HEK293 (cell line): ENCODE data around the gene TRIM47.

Experiments
- EGR2 ChIP-seq: fragments of 450-650 bp; formaldehyde crosslinking; IDR thresholded peaks from 2 replicates; pipeline ENCODE4 v1.5.1; 2016; ENCODE audit warnings: low read depth, missing biosample characterization, missing genetic modification characterization
- KLF16 ChIP-seq: fragments of 450-650 bp; formaldehyde crosslinking; IDR thresholded peaks from 2 replicates; pipeline ENCODE4 v1.5.1; 2017; ENCODE audit warnings: missing biosample characterization, missing genetic modification characterization
- KLF9 ChIP-seq: fragments of 450-650 bp; formaldehyde crosslinking; IDR thresholded peaks from 2 replicates; pipeline ENCODE4 v1.5.1; 2016; ENCODE audit warnings: missing biosample characterization, missing genetic modification characterization, low read depth
- SALL2 ChIP-seq: fragments of 450-650 bp; formaldehyde crosslinking; IDR thresholded peaks from 2 replicates; pipeline ENCODE4 v1.5.0; 2017; ENCODE audit warnings: missing biosample characterization, mild to moderate bottlenecking, missing genetic modification characterization, borderline replicate concordance
- ZBTB20 ChIP-seq: fragments of 450-650 bp; formaldehyde crosslinking; IDR thresholded peaks from 2 replicates; pipeline ENCODE4 v1.5.1; 2016; ENCODE audit warnings: missing biosample characterization, missing genetic modification characterization
- ZBTB7A ChIP-seq: fragments of 450-650 bp; formaldehyde crosslinking; IDR thresholded peaks from 2 replicates; pipeline ENCODE4 v1.5.1; 2016; ENCODE audit warnings: low read depth, missing biosample characterization, missing genetic modification characterization
- ZEB2 ChIP-seq: fragments of 450-650 bp; formaldehyde crosslinking; IDR thresholded peaks from 2 replicates; pipeline ENCODE4 v1.5.1; 2016; ENCODE audit warnings: missing biosample characterization, missing genetic modification characterization
- ZIC2 ChIP-seq: fragments of 450-650 bp; formaldehyde crosslinking; IDR thresholded peaks from 2 replicates; pipeline ENCODE4 v1.5.1; 2016; ENCODE audit warnings: missing biosample characterization, missing genetic modification characterization
- ZNF174 ChIP-seq: fragments of 450-650 bp; formaldehyde crosslinking; IDR thresholded peaks from 2 replicates; pipeline ENCODE4 v1.5.0; 2017; ENCODE audit warnings: missing biosample characterization, mild to moderate bottlenecking, missing genetic modification characterization
- ZNF311 ChIP-seq: fragments of 450-650 bp; formaldehyde crosslinking; IDR thresholded peaks from 2 replicates; pipeline ENCODE4 v1.5.1; 2017; ENCODE audit warnings: missing biosample characterization, missing genetic modification characterization, borderline replicate concordance
- ZNF391 ChIP-seq: fragments of 450-650 bp; formaldehyde crosslinking; IDR thresholded peaks from 2 replicates; pipeline ENCODE4 v1.5.1; 2016; ENCODE audit warnings: low read depth, missing biosample characterization, missing genetic modification characterization, borderline replicate concordance
- ZNF626 ChIP-seq: fragments of 450-650 bp; sonication (Bioruptor Pico); formaldehyde crosslinking; IDR thresholded peaks from 2 replicates; pipeline ENCODE4 v1.5.1; 2018; ENCODE audit warnings: missing biosample characterization, missing genetic modification characterization, inconsistent platforms
- ZNF658 ChIP-seq: fragments of 450-650 bp; formaldehyde crosslinking; IDR thresholded peaks from 2 replicates; pipeline ENCODE4; 2016; ENCODE audit warnings: missing biosample characterization, missing genetic modification characterization
- ZNF664 ChIP-seq: fragments of 450-650 bp; formaldehyde crosslinking; IDR thresholded peaks from 2 replicates; pipeline ENCODE4 v1.5.1; 2016; ENCODE audit warnings: missing biosample characterization, missing genetic modification characterization
- ZNF677 ChIP-seq: fragments of 450-650 bp; IDR thresholded peaks from 2 replicates; pipeline ENCODE4 v1.5.0; 2018; ENCODE audit warnings: missing biosample characterization, mild to moderate bottlenecking, missing genetic modification characterization, moderate library complexity
- ZNF777 ChIP-seq: fragments of 450-650 bp; formaldehyde crosslinking; IDR thresholded peaks from 2 replicates; pipeline ENCODE4 v1.5.1; 2017; ENCODE audit warnings: missing biosample characterization, missing genetic modification characterization, borderline replicate concordance
- ZNF785 ChIP-seq: fragments of 450-650 bp; formaldehyde crosslinking; IDR thresholded peaks from 2 replicates; pipeline ENCODE4 v1.5.1; 2016; ENCODE audit warnings: missing biosample characterization, missing genetic modification characterization
- ZXDB ChIP-seq: fragments of 450-650 bp; formaldehyde crosslinking; IDR thresholded peaks from 2 replicates; pipeline ENCODE4 v1.5.1; 2016; ENCODE audit warnings: missing biosample characterization, missing genetic modification characterization
- TF ChIP-seq, protein P1 (sequence below): fragments of 450-650 bp; formaldehyde crosslinking; conservative IDR thresholded peaks from 2 replicates; pipeline ENCODE4 v1.5.1; 2016; ENCODE audit warnings: low read depth, missing biosample characterization, missing genetic modification characterization
- TF ChIP-seq, protein P2 (sequence below): fragments of 450-650 bp; formaldehyde crosslinking; IDR thresholded peaks from 2 replicates; pipeline ENCODE4 v1.5.1; 2017; ENCODE audit warnings: missing biosample characterization, missing genetic modification characterization
- TF ChIP-seq, protein P3 (sequence below): fragments of 450-650 bp; formaldehyde crosslinking; optimal IDR thresholded peaks from 2 replicates; pipeline ENCODE3; 2016; ENCODE audit warnings: missing biosample characterization, mild to moderate bottlenecking, missing genetic modification characterization
- TF ChIP-seq, protein P4 (sequence below): fragments of 450-650 bp; formaldehyde crosslinking; IDR thresholded peaks from 2 replicates; pipeline ENCODE4 v1.5.1; 2017; ENCODE audit warnings: missing biosample characterization, mild to moderate bottlenecking, missing genetic modification characterization, moderate library complexity
- TF ChIP-seq, protein P5 (sequence below): fragments of 450-650 bp; IDR thresholded peaks from 2 replicates; pipeline ENCODE4 v1.5.1; 2018; ENCODE audit warnings: missing biosample characterization, mild to moderate bottlenecking, missing genetic modification characterization
- TF ChIP-seq, protein P6 (sequence below): fragments of 450-650 bp; formaldehyde crosslinking; IDR thresholded peaks from 2 replicates; pipeline ENCODE4 v1.5.1; 2016; ENCODE audit warnings: missing biosample characterization, missing genetic modification characterization

The TRIM47 gene

DNA sequence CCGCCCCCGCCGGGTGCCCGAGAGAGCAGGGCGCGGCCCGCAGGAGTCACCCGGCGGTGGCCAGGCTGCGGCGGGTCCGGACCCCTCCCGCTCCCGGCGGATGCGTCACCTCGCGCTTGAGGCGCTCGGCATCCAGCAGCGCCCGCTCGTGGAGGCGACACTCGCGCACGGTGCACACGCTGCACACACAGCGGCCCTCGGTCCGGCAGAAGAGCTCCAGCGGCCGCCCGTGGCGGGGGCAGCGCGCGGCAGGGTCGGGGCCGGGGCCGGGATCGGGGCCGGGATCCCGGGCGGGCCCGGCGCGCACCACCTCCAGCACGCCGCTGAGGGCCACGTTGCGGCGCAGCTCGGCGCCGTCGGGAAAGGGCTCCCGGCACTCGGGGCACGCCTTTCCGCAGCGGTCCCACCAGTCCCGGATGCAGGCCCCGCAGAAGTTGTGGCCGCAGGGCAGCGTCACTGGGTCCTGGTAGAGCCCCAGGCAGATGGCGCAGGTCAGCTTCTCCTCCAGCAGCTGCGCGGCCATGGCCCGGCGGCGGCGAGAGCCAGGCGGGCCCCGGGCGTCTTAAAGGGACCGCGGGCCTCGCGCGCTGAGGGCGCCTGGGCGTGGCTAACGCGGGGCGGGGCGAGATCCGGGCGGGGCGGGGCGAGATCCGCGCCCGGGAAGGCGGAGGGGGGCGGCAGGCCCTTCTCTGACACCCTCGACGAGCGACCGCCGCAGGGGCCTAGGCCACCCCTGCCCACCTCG lies 18.2 kb upstream of the TRIM47 start, which contains the start of gene TRIM65 (continued):
- TF ChIP-seq, protein P1, sequence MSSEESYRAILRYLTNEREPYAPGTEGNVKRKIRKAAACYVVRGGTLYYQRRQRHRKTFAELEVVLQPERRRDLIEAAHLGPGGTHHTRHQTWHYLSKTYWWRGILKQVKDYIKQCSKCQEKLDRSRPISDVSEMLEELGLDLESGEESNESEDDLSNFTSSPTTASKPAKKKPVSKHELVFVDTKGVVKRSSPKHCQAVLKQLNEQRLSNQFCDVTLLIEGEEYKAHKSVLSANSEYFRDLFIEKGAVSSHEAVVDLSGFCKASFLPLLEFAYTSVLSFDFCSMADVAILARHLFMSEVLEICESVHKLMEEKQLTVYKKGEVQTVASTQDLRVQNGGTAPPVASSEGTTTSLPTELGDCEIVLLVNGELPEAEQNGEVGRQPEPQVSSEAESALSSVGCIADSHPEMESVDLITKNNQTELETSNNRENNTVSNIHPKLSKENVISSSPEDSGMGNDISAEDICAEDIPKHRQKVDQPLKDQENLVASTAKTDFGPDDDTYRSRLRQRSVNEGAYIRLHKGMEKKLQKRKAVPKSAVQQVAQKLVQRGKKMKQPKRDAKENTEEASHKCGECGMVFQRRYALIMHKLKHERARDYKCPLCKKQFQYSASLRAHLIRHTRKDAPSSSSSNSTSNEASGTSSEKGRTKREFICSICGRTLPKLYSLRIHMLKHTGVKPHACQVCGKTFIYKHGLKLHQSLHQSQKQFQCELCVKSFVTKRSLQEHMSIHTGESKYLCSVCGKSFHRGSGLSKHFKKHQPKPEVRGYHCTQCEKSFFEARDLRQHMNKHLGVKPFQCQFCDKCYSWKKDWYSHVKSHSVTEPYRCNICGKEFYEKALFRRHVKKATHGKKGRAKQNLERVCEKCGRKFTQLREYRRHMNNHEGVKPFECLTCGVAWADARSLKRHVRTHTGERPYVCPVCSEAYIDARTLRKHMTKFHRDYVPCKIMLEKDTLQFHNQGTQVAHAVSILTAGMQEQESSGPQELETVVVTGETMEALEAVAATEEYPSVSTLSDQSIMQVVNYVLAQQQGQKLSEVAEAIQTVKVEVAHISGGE (tag by site-specific recombination), result 0 out of 2 replicates have a peak, but pooled peaks have one; percentile 32
- no peak for TF ChIP-seq ZNF174
- TF ChIP-seq, protein P2, sequence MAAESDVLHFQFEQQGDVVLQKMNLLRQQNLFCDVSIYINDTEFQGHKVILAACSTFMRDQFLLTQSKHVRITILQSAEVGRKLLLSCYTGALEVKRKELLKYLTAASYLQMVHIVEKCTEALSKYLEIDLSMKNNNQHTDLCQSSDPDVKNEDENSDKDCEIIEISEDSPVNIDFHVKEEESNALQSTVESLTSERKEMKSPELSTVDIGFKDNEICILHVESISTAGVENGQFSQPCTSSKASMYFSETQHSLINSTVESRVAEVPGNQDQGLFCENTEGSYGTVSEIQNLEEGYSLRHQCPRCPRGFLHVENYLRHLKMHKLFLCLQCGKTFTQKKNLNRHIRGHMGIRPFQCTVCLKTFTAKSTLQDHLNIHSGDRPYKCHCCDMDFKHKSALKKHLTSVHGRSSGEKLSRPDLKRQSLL (tag by site-specific recombination), result peak; percentile 19; the same call in 1 of the 2 replicates
- TF ChIP-seq ZNF777 (tag by site-specific recombination), result no peak
- TF ChIP-seq KLF9 (tag by site-specific recombination), result peak; percentile 70
- TF ChIP-seq ZXDB (tag by site-specific recombination), result peak; percentile 10; the same call in 1 of the 2 replicates
- TF ChIP-seq ZIC2 (tag by site-specific recombination), result peak; percentile 50; the same call in 1 of the 2 replicates
- TF ChIP-seq ZNF664 (tag by site-specific recombination), result no peak
- TF ChIP-seq EGR2 (tag by site-specific recombination), result no peak
- TF ChIP-seq, protein P3, sequence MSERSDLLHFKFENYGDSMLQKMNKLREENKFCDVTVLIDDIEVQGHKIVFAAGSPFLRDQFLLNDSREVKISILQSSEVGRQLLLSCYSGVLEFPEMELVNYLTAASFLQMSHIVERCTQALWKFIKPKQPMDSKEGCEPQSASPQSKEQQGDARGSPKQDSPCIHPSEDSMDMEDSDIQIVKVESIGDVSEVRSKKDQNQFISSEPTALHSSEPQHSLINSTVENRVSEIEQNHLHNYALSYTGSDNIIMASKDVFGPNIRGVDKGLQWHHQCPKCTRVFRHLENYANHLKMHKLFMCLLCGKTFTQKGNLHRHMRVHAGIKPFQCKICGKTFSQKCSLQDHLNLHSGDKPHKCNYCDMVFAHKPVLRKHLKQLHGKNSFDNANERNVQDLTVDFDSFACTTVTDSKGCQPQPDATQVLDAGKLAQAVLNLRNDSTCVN (tag by site-specific recombination), result peak; percentile 92
- no peak for TF ChIP-seq ZNF658 (tag by site-specific recombination)
- TF ChIP-seq ZNF311, result no peak
- TF ChIP-seq ZBTB7A (tag by site-specific recombination), result no peak
- TF ChIP-seq ZNF785 (tag by site-specific recombination), result no peak
- 0 out of 2 replicates have a peak, but pooled peaks have one; percentile 17 for TF ChIP-seq ZNF677 (tag by site-specific recombination)
- TF ChIP-seq, protein P4, sequence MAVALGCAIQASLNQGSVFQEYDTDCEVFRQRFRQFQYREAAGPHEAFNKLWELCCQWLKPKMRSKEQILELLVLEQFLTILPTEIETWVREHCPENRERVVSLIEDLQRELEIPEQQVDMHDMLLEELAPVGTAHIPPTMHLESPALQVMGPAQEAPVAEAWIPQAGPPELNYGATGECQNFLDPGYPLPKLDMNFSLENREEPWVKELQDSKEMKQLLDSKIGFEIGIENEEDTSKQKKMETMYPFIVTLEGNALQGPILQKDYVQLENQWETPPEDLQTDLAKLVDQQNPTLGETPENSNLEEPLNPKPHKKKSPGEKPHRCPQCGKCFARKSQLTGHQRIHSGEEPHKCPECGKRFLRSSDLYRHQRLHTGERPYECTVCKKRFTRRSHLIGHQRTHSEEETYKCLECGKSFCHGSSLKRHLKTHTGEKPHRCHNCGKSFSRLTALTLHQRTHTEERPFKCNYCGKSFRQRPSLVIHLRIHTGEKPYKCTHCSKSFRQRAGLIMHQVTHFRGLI (tag by site-specific recombination), result no peak
- no peak for TF ChIP-seq SALL2 (tag by site-specific recombination)
- TF ChIP-seq ZEB2, result 0 out of 2 replicates have a peak, but pooled peaks have one; percentile 5
- TF ChIP-seq ZBTB20 (tag by site-specific recombination), result peak; percentile 86
- TF ChIP-seq, protein P5, sequence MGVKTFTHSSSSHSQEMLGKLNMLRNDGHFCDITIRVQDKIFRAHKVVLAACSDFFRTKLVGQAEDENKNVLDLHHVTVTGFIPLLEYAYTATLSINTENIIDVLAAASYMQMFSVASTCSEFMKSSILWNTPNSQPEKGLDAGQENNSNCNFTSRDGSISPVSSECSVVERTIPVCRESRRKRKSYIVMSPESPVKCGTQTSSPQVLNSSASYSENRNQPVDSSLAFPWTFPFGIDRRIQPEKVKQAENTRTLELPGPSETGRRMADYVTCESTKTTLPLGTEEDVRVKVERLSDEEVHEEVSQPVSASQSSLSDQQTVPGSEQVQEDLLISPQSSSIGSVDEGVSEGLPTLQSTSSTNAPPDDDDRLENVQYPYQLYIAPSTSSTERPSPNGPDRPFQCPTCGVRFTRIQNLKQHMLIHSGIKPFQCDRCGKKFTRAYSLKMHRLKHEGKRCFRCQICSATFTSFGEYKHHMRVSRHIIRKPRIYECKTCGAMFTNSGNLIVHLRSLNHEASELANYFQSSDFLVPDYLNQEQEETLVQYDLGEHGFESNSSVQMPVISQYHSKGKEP (tag by site-specific recombination), result no peak
- TF ChIP-seq KLF16 (tag by site-specific recombination), result no peak
- TF ChIP-seq ZNF626 (tag by site-specific recombination), result no peak
- TF ChIP-seq, protein P6, sequence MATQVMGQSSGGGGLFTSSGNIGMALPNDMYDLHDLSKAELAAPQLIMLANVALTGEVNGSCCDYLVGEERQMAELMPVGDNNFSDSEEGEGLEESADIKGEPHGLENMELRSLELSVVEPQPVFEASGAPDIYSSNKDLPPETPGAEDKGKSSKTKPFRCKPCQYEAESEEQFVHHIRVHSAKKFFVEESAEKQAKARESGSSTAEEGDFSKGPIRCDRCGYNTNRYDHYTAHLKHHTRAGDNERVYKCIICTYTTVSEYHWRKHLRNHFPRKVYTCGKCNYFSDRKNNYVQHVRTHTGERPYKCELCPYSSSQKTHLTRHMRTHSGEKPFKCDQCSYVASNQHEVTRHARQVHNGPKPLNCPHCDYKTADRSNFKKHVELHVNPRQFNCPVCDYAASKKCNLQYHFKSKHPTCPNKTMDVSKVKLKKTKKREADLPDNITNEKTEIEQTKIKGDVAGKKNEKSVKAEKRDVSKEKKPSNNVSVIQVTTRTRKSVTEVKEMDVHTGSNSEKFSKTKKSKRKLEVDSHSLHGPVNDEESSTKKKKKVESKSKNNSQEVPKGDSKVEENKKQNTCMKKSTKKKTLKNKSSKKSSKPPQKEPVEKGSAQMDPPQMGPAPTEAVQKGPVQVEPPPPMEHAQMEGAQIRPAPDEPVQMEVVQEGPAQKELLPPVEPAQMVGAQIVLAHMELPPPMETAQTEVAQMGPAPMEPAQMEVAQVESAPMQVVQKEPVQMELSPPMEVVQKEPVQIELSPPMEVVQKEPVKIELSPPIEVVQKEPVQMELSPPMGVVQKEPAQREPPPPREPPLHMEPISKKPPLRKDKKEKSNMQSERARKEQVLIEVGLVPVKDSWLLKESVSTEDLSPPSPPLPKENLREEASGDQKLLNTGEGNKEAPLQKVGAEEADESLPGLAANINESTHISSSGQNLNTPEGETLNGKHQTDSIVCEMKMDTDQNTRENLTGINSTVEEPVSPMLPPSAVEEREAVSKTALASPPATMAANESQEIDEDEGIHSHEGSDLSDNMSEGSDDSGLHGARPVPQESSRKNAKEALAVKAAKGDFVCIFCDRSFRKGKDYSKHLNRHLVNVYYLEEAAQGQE (tag by site-specific recombination), result no peak
- TF ChIP-seq ZNF391 (tag by site-specific recombination), result no peak
